Upper lobe of right lung (tissue), 1 donor: ENCODE measurements around the gene JAM3. TPM values are rescaled to one million over a fixed set of nuclear protein-coding genes. Genes with fewer than 3 reads are reported as not detected.

ENCODE experiments used
- ATAC-seq: fragments of 200-7000 bp; cut with Tn5 transposase; one replicate; pipeline ENCODE4 v1.9.1; 2020; ENCODE audit warnings: mild to moderate bottlenecking, moderate library complexity
- DNase-seq: peaks from one replicate; pipeline ENCODE4 v3.0.0-alpha.2; 2020
- H3K27ac ChIP-seq: fragments of 200-600 bp; one replicate; pipeline ENCODE4 v1.8.0; 2022
- H3K27me3 ChIP-seq: fragments of 200-600 bp; one replicate; pipeline ENCODE4 v1.8.0; 2022; ENCODE audit warnings: mild to moderate bottlenecking
- H3K36me3 ChIP-seq: fragments of 200-600 bp; one replicate; pipeline ENCODE4 v1.8.0; 2022
- H3K4me1 ChIP-seq: fragments of 200-600 bp; one replicate; pipeline ENCODE4 v1.8.0; 2022
- H3K4me3 ChIP-seq: fragments of 200-600 bp; one replicate; pipeline ENCODE4 v1.8.0; 2022; ENCODE audit warnings: mild to moderate bottlenecking
- H3K9me3 ChIP-seq: fragments of 200-600 bp; one replicate; pipeline ENCODE4 v1.8.0; 2022
- intact Hi-C: fragments of 100-400 bp; cut with DNase I; formaldehyde crosslinking; loops from one replicate; pipeline ENCODE4 v1.11.0; 2022
- total RNA-seq: library from RNA; stranded (reverse); fragmentation: NEBNext Ultra II Directional; extraction: Animal tissue kit (Norgen Biotek cat#: 25700); gene quantifications from one replicate; pipeline ENCODE4 v1.2.1, GENCODE V29; 2021
- TF ChIP-seq, protein P1 (sequence below): fragments of 200-600 bp; IDR thresholded peaks from one replicate; pipeline ENCODE4 v1.8.0; 2022; ENCODE audit warnings: antibody characterized with exemption
- donor health status: DM: no; HTN: yes; CAD: no; lungs with severe emphysema.

JAM3 gene
- total RNA-seq, 1 donor from 2014 or later, result 26.9 TPM

DNA sequence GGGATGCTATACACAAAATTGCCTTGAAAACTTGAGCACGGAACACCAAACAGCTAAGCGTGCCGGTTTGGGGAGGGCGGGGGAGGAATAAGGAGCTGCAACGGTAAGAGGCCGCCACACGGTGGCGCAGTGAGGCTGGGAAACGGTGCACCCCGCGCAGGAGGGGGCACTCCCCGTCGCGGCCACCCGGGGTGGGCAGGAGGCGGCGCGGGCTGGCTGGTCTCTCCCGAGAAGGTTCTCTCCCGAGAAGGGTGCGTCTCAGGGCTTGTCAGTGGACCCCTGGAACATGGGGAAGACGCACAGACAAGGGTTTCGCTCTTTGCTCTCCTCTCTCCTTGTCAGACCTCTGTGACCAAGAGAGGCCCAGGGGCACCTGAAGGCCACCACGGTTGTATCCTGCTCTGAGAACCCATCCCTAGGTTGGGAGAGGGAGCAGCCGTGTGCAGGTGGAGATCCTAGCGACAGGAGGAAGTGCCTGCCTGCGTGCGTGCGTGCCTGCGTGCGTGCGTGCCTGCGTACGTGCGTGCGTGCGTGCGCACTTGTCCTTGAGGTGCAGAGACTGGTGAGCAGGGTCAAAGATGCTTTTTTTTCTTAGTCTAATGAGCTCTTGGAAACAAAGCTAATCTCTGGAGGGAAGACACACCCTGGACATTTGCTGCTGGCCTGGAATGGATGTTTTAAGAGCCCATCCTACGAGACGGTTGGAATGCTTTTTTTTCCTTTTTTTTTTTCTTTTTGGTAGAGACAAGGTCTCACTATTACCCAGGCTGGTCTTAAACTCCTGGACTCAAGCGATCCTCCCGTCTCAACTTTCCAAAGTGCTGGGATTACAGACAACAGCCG is 18.1 kb upstream of the JAM3 start:
- DNase-seq, result peak; percentile 86
- Histone ChIP-seq H3K4me3 (peak overlapping the region; percentile 34), H3K4me1 (peaks cover 7% of the 10 kb centered on the region), H3K27me3 (no peaks in the 10 kb centered on the region), H3K9me3 (no peaks in the 10 kb centered on the region), H3K36me3 (no peaks in the 10 kb centered on the region), H3K27ac (peak overlapping the region; percentile 56)
- TF ChIP-seq, protein P1, sequence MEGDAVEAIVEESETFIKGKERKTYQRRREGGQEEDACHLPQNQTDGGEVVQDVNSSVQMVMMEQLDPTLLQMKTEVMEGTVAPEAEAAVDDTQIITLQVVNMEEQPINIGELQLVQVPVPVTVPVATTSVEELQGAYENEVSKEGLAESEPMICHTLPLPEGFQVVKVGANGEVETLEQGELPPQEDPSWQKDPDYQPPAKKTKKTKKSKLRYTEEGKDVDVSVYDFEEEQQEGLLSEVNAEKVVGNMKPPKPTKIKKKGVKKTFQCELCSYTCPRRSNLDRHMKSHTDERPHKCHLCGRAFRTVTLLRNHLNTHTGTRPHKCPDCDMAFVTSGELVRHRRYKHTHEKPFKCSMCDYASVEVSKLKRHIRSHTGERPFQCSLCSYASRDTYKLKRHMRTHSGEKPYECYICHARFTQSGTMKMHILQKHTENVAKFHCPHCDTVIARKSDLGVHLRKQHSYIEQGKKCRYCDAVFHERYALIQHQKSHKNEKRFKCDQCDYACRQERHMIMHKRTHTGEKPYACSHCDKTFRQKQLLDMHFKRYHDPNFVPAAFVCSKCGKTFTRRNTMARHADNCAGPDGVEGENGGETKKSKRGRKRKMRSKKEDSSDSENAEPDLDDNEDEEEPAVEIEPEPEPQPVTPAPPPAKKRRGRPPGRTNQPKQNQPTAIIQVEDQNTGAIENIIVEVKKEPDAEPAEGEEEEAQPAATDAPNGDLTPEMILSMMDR, result peak; percentile 93
- peak; percentile 95 for ATAC-seq
- intact Hi-C loops, result no loop called here

DNA sequence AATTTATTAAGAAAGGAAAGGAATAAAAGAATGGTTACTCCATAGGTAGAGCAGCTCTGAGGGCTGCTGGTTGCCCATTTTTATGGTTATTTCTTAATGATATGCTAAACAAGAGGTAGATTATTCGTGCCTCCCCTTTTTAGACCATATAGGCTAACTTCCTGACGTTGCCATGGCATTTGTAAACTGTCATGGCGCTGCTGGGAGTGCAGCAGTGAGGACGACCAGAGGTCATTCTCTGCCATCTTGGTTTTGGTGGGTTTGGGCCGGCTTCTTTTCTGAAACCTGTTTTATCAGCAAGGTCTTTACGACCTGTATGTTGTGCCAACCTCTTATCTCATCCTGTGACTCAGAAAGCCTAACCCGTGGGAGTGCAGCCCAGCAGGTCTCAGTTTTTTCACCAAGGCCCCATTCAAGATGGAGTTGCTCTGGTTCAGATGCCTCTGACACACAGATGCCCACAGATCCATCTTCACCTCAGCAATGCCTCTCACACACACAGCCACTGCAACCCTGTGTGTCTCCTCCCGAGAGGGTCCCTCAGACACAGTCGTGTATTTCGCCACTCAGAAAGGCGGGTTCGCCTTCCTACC is 16.4 kb upstream of the JAM3 start:
- no peaks in the 10 kb centered on the region for H3K27me3 ChIP-seq
- ATAC-seq (no peak), DNase-seq (peak; percentile 49)
- H3K4me1 ChIP-seq, result peaks cover 7% of the 10 kb centered on the region
- H3K4me3 ChIP-seq, result no peak overlapping the region
- TF ChIP-seq, protein P1, result no peak
- intact Hi-C loops, result loop anchor here (2.0 kb wide), 1 partner anchor 86 kb away; no protein-coding TSS in a partner anchor
- no peaks in the 10 kb centered on the region for H3K36me3 ChIP-seq
- H3K9me3 ChIP-seq, result no peaks in the 10 kb centered on the region
- no peak overlapping the region for H3K27ac ChIP-seq

DNA sequence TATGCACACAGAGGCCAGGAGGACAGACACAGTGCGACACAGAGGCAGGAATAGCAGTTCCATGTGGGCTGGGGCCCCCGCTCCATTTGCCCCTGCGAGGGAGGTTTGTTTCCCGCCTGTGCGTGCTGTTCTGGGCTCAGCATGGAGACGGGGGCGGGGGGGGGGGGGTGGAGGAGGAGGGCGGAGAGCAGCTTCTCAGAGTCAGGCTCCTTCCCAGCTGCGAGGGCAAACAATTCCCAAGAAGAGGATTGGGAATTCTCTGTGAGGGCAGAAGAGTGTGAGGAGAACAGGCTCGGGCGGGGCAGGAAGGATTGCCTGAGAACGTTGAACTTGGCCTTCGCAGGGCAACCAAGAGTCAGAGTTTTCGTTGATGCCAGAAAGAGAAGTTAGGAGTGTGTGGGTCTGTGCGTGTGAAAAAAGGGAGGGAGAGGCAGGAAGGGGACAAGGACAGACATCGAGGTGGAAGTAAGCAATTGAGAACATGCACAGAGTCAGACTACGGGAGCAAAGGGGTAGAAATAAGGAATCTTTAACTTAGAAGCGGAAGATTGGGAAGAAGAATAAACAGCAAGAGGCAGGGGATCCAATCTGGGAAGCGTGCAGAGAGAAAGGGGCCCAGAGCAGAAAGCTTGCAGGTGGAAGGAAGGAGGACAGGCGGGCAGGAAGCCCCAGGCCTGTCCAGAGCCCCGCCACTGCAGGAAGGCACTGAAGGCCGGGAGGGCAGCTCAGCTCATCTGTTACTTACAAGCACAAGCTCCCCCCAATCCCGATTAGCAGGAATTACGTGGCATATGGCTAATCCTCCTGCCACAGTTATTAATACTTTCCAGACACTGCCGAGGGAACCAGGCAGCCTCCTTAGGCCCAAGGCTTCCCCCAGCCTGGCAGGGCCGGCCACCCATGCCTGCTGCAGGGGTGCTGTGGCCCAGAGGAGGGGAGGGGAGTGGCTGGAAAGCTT is 15.6 kb upstream of the JAM3 start:
- ATAC-seq (no peak), DNase-seq (no peak)
- Histone ChIP-seq H3K4me3 (no peak overlapping the region), H3K27me3 (no peaks in the 10 kb centered on the region), H3K9me3 (no peaks in the 10 kb centered on the region), H3K4me1 (peaks cover 7% of the 10 kb centered on the region), H3K27ac (no peak overlapping the region), H3K36me3 (no peaks in the 10 kb centered on the region)
- TF ChIP-seq, protein P1, result no peak
- intact Hi-C loops, result loop anchor here (2.0 kb wide), 1 partner anchor 86 kb away; no protein-coding TSS in a partner anchor

DNA sequence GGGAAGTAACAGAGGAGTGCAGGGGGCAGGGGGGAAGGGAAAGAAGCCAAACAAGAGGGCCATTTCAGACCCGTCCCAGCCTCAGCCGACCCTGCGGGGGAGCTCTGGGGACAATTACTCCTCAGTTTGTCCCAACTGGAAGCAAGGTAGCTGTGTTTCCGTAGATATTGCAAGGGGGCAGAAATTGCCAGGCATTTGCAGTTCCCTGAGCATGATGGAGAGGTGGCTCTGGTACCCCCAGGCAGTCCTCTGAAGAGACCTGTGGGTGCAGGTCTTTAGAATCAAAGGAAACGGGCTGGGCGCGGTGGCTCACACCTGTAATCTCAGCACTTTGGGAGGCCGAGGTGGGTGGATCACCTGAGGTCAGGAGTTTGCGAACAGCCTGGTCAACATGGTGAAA is 13.8 kb upstream of the JAM3 start:
- no peak for ATAC-seq
- Histone ChIP-seq H3K4me3 (no peak overlapping the region), H3K9me3 (no peaks in the 10 kb centered on the region), H3K27me3 (no peaks in the 10 kb centered on the region), H3K27ac (no peak overlapping the region), H3K36me3 (no peaks in the 10 kb centered on the region), H3K4me1 (peaks cover 7% of the 10 kb centered on the region)
- TF ChIP-seq, protein P1, result no peak
- intact Hi-C loops, result no loop called here
- peak; percentile 41 for DNase-seq

DNA sequence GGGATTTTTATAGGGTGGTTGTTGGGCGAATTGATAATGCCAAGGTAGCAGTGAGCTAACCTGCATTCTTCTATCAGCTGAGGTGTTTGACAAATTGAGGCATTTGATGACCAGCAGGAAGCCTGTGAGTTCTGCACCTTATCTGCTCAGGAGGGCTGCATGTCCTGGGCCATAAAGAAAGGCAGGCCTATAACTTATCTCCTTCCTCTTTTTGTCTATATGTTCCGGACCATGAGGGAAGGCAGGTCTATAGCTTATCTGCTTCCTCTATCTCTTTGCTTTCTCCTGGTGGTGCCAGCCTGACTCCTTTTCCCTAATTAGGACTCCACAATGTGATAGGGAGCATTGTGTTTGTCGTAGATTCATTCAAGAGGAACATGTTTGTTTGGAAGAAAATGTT is 8.6 kb upstream of the JAM3 start:
- Histone ChIP-seq H3K4me3 (no peak overlapping the region), H3K4me1 (no peaks in the 10 kb centered on the region), H3K9me3 (no peaks in the 10 kb centered on the region), H3K27me3 (no peaks in the 10 kb centered on the region), H3K36me3 (no peaks in the 10 kb centered on the region), H3K27ac (no peak overlapping the region)
- intact Hi-C loops, result no loop called here
- no peak for ATAC-seq
- TF ChIP-seq, protein P1, result no peak
- no peak for DNase-seq
